ENCODE data around the gene EIF1AD.
"Not testable (repeated sequence)": the region's sequence is repeated elsewhere in the genome, so short reads cannot be mapped to it uniquely, and the experiment has no call there.

Gene EIF1AD

DNA sequence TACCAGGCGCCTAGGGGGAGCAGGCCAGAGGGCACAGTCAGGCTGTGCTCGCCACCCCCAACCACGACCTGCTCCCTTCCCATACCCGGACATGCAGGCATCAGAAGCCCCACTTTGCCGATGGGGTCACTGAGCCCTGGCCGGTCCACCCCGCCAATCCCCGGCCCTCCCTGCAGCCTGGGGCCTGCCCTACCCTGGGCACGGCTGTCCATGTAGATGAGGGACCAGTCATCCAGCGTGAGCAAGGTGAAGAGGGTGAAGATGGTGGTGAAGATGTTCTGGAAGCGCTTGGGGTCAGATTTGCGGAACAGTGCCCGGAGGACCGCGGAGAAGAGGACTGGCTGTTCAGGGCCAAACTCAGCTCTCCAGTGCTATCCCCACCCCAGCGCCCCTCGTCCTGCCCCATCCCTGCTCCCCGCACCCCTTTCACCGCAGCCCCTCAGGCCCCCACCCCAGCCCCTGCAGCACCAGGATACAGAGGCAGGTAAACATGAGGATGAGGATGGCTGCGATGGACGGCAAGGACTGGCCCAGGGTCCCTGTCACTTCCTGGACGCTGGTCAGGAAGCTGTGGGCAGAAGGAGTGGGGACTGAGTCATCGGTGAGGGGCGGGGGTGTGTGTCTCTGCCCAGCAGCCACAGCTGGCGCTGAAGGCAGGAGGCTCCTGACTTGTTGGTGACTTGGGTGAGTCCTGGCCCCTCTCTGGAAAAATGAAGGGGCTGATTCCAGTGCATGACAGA lies 18.8 kb upstream of the EIF1AD start:
- DNase-seq, result no peak

DNA sequence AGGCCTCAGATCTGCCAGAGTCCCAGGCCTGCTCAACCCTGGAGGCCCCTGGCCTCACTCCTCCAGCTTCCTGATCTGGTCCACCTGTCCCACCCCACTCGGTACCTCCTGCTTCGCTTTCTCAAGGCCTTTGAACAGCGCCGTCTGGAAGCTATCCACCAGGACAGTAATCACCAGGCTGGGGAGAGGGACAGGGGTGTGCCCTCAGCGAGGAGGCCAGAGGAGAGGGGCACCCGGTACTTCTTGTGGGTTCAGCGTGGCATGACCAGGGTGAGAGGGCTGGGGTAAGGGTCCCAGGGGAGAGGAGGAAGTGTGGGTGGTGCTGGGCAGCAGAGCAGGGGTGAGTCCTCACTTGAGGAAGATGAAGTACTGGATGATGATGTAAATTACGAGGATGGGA lies 18.3 kb upstream of the EIF1AD start:
- no peak for DNase-seq

DNA sequence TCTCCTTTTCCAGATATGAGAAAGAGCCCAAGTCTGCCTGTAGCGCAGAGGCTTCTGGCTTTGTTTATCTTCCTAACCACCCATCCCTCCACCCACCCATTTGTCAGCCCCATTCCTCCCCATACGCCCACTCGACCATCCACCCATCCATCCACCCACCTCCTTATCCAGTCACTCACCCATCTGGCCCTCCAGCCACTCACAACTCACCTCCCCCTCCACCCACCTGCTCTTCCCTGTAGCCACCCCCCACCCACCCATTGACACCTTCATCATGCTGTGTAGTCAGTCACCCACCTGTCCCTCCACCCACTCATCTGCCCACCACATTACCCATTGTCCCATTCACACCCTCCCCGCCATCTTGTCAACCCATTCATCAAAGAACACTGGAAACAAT lies 15.4 kb upstream of the EIF1AD start:
- DNase-seq, result no peak

- no peak for DNase-seq
These were observed 14.8 kb upstream of the EIF1AD start for GRCh38 chr11:66016793-66017177.

DNA sequence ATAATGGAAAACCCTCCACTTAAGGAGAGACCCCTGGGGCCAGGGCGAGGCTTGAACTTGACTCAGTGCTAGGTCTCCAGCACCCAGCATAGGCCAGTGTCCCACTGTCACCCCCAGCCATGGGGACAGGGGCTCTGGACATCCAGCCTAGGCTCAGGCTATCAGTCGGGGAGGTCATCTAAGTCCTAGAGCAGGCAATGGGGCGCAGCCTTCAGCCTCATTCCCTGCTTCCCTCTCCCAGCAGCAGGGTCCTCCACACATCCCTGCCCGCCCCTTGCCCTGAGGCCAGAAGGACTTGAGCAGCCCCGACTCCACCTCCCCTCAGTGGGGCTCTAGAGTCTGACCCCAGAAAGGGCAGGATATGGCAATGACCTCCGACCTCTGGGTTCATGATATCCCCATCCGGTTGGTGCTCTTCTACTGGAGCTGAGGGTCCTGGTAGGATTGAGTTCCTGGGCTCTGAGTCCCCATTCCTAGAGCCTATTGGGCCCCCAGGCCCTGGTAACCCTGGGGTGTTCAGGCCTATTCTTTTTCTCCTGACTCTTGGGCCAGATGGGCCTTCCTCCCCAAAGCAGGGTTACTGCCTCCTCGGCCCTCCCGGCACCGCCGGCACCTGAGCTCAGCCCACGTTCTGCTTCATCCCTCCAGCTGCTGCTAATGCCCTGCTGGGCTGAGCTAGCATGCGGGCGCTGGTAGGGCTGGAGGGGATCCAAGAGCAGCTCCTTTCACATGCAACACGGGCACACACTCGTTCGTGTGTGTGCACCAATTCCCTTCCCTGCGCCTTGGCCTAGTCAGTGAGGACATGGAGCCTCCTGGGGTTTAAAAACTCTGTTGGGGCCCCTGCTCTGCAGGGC lies 14.2 kb upstream of the EIF1AD start:
- no peak for DNase-seq

DNA sequence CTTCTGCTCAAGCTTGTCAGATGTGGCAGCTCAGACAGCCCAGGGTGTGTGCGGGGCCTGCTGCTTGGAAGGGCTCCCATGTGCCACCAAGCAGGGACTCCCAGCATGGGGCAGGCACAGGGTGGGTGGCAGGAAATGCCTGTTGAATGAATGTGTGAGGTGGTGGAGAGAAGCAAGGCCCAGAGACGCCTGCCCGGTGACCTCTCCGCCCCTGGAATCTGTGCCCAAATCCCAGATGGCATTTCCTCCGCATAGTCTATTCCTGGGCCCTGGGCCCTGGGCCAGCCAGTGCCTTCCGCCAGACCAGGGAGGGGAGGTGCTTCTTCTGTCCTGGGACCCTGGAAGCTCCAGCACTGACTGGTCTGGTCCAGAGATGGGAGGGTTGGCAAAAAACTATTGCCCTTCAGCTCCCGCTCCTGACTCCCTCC lies 13.5 kb upstream of the EIF1AD start:
- no peak for DNase-seq

DNA sequence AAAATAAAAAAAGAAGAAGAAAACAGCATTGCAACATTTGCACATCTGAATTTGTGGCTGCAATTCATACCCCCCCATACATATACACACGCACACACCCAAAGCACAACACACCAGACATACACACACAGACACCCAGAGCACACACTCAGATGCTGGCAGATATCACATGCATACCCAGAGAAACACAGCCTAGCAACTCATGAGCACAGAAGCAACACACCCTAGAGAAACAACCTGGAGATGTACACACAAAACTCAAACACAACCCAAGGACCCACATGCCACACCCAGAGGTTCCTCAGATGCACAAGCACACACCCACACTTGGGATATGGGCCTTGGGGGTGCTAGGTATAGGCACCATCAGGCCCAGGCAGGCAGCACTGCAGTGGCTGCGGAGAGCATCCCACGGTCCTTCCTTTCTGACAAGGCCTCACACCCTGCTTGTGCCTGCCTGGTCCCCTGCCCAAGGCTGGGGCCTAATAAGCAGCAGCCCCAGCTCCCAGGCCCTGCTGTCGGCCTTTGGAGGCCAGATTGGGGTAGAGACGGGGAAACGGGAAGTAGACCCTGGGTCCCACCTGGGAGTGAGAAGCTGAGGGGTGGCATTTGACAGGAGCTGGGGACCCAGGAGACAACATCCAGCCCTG lies 13.0 kb upstream of the EIF1AD start:
- DNase-seq, result no peak

DNA sequence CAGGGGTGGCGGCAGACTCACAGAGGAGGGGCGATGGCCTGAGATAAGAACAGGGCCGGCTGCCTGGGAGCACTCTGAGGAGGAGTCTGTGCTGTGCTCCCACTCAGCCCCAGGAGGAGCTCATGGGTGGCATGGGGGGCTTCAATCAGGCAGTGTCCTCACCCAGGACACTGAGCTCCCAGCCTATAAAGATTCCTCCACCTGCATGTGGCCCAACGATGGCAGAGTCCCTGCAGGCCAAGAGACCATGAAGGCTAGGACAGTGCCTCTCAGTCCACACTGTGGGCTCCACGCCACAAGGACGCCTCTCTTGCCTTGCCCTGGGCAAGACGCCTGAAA lies 11.8 kb upstream of the EIF1AD start:
- DNase-seq, result no peak

GRCh38 chr11:66012946-66013761 lies 11.2 kb upstream of the EIF1AD start:
- no peak for DNase-seq

DNA sequence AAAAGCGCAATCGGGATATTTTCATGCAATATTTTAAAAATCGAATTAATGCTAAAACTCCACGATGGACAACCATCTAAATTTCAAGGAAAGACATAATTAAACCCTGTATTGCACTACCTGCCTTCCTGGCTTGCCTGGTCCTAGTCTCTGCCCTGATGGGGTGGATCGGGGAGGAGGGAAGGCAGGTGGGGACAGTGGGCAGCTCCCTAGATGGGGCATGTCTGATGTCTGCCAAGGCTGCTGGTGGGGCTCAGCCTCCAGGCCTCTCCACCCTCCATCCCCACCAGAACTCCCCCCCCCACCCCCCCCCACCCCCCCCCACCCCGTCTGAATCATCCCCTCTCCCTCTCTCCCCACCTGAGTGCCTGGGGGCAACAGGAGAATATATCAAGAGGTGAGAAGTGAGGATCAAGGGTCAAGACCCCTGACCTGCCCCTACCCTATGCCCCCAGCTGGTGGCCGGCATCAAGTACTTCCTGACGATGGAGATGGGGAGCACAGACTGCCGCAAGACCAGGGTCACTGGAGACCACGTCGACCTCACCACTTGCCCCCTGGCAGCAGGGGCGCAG lies 10.5 kb upstream of the EIF1AD start:
- DNase-seq, result no peak

DNA sequence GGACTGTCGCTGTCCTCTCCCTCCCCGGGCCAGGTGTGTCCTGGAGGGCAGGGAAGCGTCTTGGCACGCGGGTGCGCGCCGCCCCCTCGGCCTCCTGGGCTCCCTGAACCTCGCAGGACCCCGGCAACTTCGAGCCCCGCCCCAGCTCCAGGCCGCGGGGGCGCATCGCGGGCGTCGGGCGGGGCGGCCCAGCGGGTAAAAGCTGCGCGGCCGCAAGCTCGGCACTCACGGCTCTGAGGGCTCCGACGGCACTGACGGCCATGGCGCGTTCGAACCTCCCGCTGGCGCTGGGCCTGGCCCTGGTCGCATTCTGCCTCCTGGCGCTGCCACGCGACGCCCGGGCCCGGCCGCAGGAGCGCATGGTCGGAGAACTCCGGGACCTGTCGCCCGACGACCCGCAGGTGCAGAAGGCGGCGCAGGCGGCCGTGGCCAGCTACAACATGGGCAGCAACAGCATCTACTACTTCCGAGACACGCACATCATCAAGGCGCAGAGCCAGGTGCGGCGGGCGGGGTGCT lies 9.9 kb upstream of the EIF1AD start, which contains the start of gene CST6:
CST6 (plus strand) TSS at position 224 of the 519 bp plus-strand sequence; CDS start at position 261, 37 bp downstream.
- no peak for DNase-seq

- no peak for DNase-seq
These were observed 9.4 kb upstream of the EIF1AD start for GRCh38 chr11:66011239-66011784.

DNA sequence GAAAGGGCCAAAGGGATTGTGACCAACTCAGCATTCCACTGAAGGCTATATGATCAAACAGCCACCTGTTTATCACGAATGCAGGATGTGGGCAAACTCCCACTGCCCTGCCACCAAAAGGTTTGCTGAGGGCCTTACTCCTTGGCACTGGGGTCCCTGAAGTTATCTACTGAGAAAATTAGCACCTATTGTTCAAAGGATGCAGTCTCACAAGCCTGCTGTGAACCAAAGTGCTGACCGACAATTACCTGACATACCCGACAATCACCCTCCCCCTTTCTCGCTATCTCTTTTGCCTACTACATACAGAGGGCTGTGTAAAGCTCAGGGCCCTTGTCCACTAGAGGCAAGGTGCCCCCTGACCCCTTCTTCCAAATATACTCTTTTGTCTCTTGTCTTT lies 8.1 kb upstream of the EIF1AD start:
- not testable (repeated sequence) for DNase-seq

GRCh38 chr11:66008468-66009101 lies 6.6 kb upstream of the EIF1AD start:
- no peak for DNase-seq

GRCh38 chr11:66008095-66008467 lies 6.1 kb upstream of the EIF1AD start:
- no peak for DNase-seq

GRCh38 chr11:66007201-66007634 lies 5.3 kb upstream of the EIF1AD start:
- no peak for DNase-seq

DNA sequence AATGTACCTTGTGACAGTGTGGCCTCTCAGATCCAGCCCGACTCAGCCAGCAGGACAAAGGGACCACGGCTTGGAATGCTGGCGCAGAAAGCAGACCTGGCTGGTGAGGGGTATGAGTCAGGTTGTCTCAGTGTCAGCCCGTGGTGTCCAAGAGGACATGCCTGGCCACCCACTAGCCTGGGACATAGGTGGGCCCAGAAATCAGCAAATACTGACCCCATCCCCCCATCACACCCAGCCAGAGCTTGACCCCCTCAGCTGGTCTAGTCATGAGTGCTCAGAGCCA lies 4.9 kb upstream of the EIF1AD start:
- no peak for DNase-seq

DNA sequence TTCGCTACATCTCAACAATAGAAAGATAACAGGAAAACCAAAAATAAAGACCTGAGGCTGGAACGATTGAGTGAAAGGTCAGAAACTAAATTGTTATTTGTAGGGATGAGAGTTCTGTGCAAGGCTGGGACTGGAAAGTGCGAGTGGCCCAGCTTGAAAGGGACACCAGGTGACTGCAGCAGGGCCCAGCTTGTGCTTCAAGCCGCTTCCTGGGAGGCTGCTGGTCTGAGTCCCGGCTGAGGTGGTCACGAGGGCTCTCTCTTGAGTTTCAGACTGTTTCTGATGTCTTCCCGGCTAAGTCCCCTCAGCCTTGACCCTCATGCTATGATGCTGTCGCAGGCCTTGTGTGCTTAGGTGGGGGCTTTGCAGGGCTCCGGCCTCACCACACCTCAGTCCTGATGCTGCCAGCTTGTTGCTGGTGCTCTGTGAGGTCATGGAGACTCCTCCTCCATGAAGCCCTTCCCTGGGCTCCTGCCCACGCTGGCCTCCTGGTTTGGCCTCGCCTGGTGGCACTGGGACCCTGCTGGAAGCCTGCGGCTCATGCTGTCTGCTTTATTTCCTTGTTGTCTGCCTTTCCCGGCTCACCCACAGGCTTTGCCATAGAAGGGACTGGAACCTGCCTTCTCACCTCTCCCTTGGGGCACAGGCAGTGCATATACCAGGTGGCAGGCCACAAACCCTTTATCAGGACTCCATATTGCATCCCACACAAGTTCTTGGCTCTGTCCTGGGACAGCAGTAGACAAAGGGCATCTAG lies 4.4 kb upstream of the EIF1AD start:
- DNase-seq, result no peak

GRCh38 chr11:66004186-66004585 lies 2.2 kb upstream of the EIF1AD start:
- no peak for DNase-seq

DNA sequence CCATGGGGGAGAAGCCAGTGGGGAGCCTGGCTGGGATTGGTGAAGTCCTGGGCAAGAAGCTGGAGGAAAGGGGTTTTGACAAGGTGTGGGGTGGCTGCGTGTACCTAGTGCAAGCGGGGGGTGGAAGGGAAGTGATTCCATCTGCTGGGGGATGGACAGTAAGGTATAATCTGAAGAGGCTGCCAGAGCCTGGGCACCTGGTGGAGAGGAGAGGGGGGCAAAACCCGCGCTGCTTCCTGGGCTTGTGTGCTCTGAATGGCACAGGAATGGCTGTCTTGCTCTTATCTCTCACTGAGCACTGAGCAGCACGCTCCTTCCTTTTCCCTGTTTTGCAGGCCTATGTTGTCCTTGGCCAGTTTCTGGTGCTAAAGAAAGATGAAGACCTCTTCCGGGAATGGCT lies 1.3 kb upstream of the EIF1AD start:
- DNase-seq, result no peak

DNA sequence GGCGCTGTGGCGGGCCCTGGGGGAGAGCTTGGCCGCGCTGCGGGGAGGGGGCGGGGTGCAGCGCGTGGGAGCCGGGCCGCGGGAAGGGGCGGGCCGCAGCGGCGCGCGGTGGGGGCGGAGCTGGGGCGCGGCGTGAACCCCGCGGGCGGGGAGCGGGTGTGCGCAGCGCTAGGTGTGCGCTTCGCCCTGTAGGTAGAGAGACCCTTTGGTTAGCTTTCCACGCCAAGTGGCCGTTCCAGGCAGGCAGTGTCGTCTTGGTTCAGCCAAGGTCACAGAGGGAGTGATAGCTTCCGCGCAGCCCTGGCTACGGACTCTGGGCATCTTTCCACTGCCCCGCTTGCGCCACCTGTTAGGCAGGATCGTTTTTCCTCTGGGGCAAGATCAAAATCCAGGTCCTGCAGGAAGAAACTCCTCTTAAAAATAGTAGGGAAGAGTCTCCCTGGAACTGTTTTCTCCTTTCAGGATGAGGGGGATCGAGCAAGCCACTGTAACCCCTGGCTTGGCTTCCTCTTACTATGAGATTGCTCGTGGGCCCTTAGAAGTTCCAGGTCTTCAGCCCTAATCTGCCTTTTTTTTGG lies 780 bp upstream of the EIF1AD start:
- DNase-seq, result no peak

Measured in CD4-positive, alpha-beta T cell treated with Interleukin-4 for 4 hours (primary cell).